Central memory CD4-positive, alpha-beta T cell (primary cell): Measurements from ENCODE around the gene C8B.

ENCODE experiments used
- DNase-seq: peaks from one replicate; pipeline ENCODE4 v3.0.0; 2022

C8B gene

DNA sequence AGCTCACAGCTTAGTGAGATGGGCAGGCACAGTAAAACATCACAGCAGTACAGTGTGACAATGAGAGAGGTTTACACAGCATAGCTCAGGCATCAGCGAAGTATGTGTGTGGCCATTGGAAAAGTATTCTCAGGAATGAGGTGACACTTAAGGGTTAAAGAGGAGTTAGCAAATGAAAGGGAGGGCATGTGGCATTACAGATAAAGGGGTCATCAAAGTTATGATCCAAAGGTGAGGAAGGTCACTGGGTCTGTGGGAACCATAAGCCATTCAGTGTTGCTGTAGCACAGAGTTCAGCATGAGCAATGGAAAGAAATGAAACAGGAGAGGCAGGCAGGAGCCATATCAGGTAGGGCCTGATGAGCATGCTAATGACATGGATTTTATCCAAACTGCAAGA lies 4.5 kb upstream of the C8B start:
- DNase-seq: no peak

DNA sequence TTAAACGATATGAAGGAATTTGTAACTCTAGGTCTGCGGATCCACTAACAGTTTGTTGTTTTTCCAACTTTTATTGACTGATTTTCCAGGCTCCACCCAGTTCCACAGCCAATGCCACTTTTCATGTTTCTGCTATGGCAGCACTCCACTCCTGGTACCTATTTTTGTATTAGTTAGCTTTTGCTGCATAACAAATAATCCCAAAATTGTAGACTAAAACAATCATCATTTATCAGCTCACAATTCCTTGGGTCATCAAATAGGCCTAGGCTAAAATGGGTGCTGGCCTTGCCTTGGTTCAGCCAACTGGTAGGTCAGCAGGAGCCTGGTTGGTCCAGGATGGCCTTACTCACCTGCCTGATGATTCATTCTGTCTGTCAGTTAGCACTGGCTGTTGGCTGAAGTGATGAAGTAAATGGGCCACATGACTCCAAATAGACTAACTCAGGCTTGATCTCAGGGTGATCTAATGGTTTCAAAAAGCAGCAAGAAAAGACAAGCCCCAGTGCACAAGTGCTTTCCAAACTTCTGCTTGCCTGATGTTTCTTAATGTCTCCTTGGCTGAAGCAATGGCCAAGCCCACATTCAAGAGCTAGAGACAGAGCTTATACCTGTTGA lies 3.2 kb upstream of the C8B start:
- DNase-seq: no peak

DNA sequence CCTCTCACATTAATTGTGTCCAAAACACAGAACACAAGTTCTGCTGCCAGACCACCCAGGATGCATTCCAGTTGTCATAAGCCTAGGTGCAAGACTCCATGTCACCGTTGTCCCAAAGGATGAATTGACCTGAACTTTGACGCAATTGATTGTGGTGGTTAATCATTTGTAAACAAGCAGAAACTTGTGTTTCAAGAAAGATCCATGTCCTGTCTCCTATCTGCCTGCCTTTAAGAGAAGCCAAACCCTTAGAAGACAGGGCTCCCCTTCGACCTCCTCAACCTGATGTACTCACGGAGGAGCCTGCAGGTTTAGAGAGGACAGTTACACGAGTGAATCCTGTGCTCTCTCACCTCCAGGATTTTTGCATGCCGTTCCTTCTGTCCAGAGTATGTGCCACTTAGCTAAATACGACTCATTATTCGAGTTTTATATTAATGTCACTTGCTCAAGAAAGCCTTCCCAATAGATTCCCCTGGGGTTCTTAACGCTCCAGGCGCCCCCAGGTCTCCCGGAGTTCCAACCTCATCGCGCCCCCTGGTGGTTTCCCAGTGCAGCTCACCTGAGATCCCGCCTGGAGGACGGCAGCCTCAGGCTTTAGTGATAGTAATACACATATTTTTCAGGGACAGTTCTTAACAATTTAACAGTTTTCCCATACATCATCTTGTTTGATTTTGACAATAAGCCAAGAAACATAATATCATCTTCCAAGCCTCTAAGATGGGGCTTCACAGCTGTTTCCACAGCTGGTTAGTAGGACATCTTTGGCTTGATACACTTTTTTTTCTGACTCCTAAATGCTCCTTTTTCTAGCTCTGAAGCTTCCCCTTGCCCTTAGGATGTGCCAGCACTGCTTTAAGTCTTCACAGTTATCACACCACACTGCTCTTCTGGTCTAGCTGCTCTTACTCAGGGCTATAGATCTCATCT lies 2.4 kb upstream of the C8B start:
- no peak for DNase-seq

DNA sequence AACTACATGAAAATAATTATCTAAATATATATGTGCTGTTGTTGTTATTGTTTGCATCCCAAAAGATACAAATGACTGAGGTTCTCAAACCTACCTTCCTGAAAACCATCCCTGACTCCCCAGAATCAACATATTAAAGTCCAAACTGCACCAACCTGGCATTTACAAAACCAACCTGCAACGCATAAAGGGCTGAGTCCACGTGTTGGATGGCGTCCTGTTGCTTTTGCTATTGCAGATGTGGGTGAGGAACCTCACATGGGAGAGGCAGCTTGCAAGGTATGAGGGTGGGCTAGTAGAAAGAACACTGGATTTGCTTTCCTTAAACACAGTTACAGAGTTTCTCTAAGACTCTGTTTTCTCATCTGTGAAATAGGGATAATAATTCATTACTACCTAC lies 1.5 kb upstream of the C8B start:
- DNase-seq: no peak

DNA sequence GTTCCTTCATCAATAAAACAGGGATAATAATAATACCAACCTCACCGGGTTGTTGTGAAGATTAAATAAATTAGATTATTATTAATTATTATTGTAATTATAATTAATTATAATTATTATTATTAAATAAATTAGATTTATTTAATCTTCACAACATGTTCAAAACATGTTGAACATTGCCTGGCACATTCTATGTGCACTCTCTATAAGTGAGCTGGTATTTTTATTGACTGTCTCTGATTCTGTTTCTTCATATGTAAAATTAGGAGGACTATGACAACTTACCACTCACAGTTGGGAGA lies 834 bp upstream of the C8B start:
- DNase-seq: no peak

GRCh38 chr1:56965191-56965590 lies 624 bp downstream of the C8B start:
- DNase-seq: no peak

- no peak for DNase-seq
Observed at GRCh38 chr1:56964349-56965017, 1.3 kb downstream of the C8B start.

- DNase-seq: no peak
Observed at GRCh38 chr1:56963667-56964066, 2.1 kb downstream of the C8B start.

GRCh38 chr1:56961426-56961825 lies 4.4 kb downstream of the C8B start:
- DNase-seq: no peak

- DNase-seq: no peak
Observed at GRCh38 chr1:56958526-56958925, 7.3 kb downstream of the C8B start.

DNA sequence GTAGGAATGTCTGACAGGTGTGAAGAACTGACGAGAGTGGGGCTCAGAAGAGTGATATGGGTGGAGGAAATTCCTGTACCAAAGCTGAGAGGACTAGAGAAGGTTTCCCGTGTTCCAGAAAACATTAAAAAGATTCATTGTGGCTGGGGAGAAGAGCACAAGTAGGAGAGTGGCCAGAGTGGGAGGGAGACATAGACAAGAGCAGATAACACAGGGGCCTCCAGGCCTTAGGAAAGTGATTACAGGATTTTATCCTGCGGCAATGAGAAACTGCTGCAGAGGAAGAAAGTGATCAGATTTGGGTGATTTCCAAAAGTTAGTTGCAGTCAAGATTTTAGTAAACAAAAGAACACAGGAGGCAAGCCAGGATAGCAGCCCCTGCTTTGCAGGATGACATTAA lies 7.9 kb downstream of the C8B start:
- DNase-seq: no peak

- no peak for DNase-seq
Observed at GRCh38 chr1:56954664-56955063, 11.2 kb downstream of the C8B start.

GRCh38 chr1:56953386-56953785 lies 12.4 kb downstream of the C8B start:
- DNase-seq: no peak

GRCh38 chr1:56952501-56952900 lies 13.3 kb downstream of the C8B start:
- no peak for DNase-seq

- no peak for DNase-seq
Observed at GRCh38 chr1:56948403-56949023, 17.3 kb downstream of the C8B start.

DNA sequence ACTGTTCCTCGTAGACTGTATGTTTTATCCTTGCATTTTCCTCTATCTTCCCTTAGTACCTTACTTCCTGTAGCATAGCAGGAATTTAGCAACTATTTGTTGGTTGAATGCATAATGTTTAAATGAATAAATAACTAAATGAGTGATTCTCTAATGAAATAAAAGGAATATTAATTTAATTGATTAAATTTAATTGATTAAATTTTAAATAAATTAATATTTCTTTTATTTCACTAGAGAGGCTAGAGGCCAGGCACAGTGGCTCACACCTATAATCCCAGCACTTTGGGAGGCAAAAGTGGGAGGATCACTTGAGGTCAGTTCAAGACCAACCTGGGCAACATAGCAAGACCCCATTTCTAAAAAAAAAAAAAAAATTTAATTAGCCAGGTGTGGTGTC lies 25.8 kb downstream of the C8B start:
- DNase-seq: no peak

- DNase-seq: no peak
Observed at GRCh38 chr1:56939209-56939608, 26.6 kb downstream of the C8B start.

DNA sequence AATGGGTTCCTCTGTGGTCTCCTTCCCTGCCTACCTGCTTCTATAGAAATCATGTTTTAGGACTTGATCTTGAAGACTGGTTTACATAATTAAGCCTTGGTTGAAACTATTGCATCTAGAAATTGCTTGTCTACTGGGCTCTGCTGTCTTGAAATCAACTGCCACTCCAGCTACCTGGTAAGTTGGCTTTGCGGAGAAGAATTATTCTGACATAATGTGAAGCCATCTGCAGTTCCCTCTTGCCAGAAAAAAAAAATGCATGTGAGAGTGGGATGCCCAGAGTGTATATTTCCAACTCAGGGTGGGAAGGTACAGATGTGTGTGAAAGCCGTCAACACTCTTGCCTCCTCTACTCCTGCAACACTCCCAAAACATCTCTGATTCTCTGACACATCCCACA lies 27.2 kb downstream of the C8B start:
- DNase-seq: no peak

DNA sequence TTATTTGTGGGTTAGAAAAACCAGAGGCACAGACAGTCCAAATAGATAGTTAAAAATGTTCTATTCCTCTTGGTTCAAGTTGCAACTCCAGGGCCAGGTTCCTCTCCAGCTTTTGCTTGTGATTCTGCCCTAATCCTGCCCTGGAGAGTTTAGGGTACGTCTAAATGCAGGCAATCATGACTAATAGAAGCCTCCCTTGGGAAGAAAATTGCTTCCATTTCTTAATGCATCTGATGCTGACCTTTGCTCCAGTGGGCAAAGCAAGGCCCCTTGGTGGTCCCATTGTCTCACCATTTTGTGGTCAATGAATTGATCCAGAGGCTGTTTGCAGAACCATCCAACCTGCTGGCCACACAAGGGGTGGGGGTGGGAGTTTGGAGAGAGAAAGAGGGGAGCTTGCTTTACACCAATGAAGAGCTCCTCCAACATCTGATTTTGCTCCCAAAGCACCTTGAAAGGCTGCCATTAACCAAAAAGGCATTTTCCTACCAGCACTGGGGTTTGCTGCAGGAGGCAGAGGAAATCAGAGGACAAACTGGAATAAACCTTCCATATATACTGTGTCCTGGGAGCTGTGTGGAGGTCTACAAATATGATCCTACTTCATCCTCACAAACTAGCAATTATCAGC lies 31.3 kb downstream of the C8B start:
- no peak for DNase-seq

DNA sequence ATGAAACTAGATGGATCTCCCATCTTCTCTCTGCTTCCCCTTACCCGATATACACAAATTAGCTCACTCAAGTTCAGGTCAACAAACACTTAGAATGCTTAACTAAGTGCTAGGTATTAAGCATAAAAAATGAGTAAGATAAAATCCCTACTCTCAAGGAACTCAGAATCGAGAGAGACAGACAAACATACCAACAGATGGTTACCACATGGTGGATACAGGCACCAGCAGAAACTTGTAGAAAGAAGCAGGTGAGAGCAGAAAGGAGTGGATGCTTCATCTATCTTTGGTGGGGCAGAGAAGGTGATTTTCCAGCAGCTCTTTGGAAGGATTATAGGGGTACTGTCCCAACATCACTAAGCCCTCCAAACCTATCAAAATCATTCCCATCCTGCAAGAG lies 32.2 kb downstream of the C8B start:
- DNase-seq: no peak

- no peak for DNase-seq
Observed at GRCh38 chr1:56933161-56933560, 32.7 kb downstream of the C8B start.

GRCh38 chr1:56931686-56932085 lies 34.1 kb downstream of the C8B start:
- no peak for DNase-seq

DNA sequence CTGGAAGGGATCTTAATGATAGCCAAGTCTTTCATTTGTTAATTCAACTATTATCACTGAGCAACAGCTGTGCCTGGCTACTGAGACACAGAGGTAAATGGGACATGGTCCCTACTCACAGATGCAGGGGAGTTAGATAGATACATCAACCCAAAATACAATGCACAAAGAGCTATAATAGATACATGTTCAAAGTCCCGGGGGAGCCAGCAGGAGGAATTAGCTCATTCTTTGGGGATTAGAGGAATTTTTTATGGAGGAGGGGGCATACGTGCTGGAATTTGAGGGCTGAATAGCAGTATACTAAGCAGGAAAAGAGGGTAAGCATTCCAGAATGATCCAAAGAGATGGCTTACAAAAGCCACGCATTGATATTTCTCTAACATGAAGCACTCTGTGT lies 34.6 kb downstream of the C8B start:
- no peak for DNase-seq
